Measurements from ENCODE around the gene OSBPL1A. TPM values are rescaled to one million over a fixed set of nuclear protein-coding genes. Genes with fewer than 3 reads are reported as not detected.
"Not testable (repeated sequence)": the region's sequence is repeated elsewhere in the genome, so short reads cannot be mapped to it uniquely, and the experiment has no call there.

The OSBPL1A gene
- total and polyA plus RNA-seq, 2 of the 8 experiments (the other 6 are each of a cell fraction or from before 2014, with no cell fraction given) = 53.2 to 74.9 TPM

- not testable (repeated sequence) for H3K4me2 ChIP-seq (ENCODE audit: insufficient read depth in 1 of 2, low read depth in 2 of 2, low read length in 2 of 2); H4K20me1 ChIP-seq (replicated peaks in 1 of 2; ENCODE audit: control insufficient read depth in 1 of 2, insufficient read depth in 2 of 2, low read length in 2 of 2); H2BK20ac ChIP-seq (ENCODE audit: low read length); H3K79me1 ChIP-seq (ENCODE audit: low read depth, low read length); H2BK15ac ChIP-seq (ENCODE audit: low read length); H3K4ac ChIP-seq (replicated peaks; ENCODE audit: insufficient read length, low read depth, low read length); H3K9me3 ChIP-seq (ENCODE audit: insufficient read depth in 2 of 2, low read depth in 1 of 2, low read length in 1 of 2); H3K18ac ChIP-seq (ENCODE audit: extremely low read depth, low read length); H2AFZ ChIP-seq (ENCODE audit: low read length); H2AK5ac ChIP-seq (ENCODE audit: low read depth, low read length); H3K4me3 ChIP-seq (ENCODE audit: extremely low read depth in 1 of 4, insufficient read depth in 2 of 4, low read depth in 3 of 4, low read length in 4 of 4); H2BK120ac ChIP-seq (replicated peaks; ENCODE audit: low read depth, low read length); H3K14ac ChIP-seq (ENCODE audit: insufficient read length); H3K56ac ChIP-seq (replicated peaks; ENCODE audit: insufficient read length, low read depth, low read length); H3K23me2 ChIP-seq (ENCODE audit: low read depth, low read length); H3K27ac ChIP-seq (ENCODE audit: low read depth, low read length); H3K4me1 ChIP-seq (replicated peaks in 1 of 4; ENCODE audit: control insufficient read depth in 3 of 4, insufficient read depth in 4 of 4, low read length in 3 of 4); H4K5ac ChIP-seq (ENCODE audit: insufficient read length, low read depth, low read length); H3K9ac ChIP-seq (replicated peaks in 1 of 4; ENCODE audit: extremely low read depth in 1 of 4, low read depth in 3 of 4, low read length in 3 of 4); H3K23ac ChIP-seq (ENCODE audit: insufficient read length); FAIRE-seq; H4K91ac ChIP-seq (replicated peaks; ENCODE audit: insufficient read length, low read length); H3K27me3 ChIP-seq (replicated peaks in 1 of 4; ENCODE audit: control insufficient read depth in 3 of 4, extremely low read depth in 1 of 4, insufficient read depth in 3 of 4, low read length in 3 of 4); H2BK12ac ChIP-seq (ENCODE audit: low read depth, low read length); H2BK5ac ChIP-seq (ENCODE audit: low read depth, low read length); H3K79me2 ChIP-seq (ENCODE audit: control insufficient read depth in 1 of 2, insufficient read depth in 2 of 2, low read length in 2 of 2); H4K8ac ChIP-seq (ENCODE audit: extremely low read depth, insufficient read depth, low read length)
- WGBS, 2 experiments (ENCODE audit: extremely low coverage in 1 of 2, insufficient coverage in 1 of 2, insufficient read length in 1 of 2, insufficient replicate concordance in 2 of 2, low coverage in 1 of 2, low lambda C conversion rate in 2 of 2, missing lambda C conversion rate in 1 of 2) = 57% methylated on average over 9 of the region's 9 CpGs; no CpG with 5 or more reads in 1 of the 2 experiments
- peaks cover 0 to 13% (median 6%) of the 10 kb centered on the region in 4 experiments; a peak in 5 of 8 replicates for H3K36me3 ChIP-seq (ENCODE audit: control insufficient read depth in 2 of 4, insufficient read depth in 4 of 4, low read length in 3 of 4)
- CTCF ChIA-PET (ENCODE audit: partially characterized antibody) = interaction anchor here (0.7 to 6.6 kb wide), 36 partner anchors 9 to 504 kb away, joined by 3 to 107 read pairs (median 5); partner anchors contain the start of genes HRH4, IMPACT and OSBPL1A
- DNase-seq (ENCODE audit: low read depth in 1 of 2, low spot score in 2 of 2) = peak in 1 of 2 experiments; percentile 53
- POLR2A ChIA-PET (ENCODE audit: partially characterized antibody) = interaction anchor here (1.2 to 2.1 kb wide), 4 partner anchors 53 to 71 kb away, joined by 3 to 9 read pairs (median 5); partner anchors contain the start of gene IMPACT
- TF ChIP-seq CTCF (IDR thresholded peaks at IDR 0.05; ENCODE audit: control extremely low read depth in 1 of 3, insufficient read depth in 1 of 3, low read depth in 1 of 3, low read length in 3 of 3) (peak in 2 of 3 experiments; percentile 44 to 59; a peak in 3 of 4 replicates), RAD21 (IDR thresholded peaks at IDR 0.05 in 1 of 2, conservative IDR thresholded peaks at IDR 0.05 in 1 of 2; ENCODE audit: low read depth in 2 of 2, low read length in 2 of 2) (peak; percentile 84 to 85)
These were observed 37.7 kb downstream of the OSBPL1A start for GRCh38 chr18:24359787-24360530.
